Measurements from ENCODE around the gene PKNOX1.
"Not testable (repeated sequence)": the region's sequence is repeated elsewhere in the genome, so short reads cannot be mapped to it uniquely, and the experiment has no call there.

DNA sequence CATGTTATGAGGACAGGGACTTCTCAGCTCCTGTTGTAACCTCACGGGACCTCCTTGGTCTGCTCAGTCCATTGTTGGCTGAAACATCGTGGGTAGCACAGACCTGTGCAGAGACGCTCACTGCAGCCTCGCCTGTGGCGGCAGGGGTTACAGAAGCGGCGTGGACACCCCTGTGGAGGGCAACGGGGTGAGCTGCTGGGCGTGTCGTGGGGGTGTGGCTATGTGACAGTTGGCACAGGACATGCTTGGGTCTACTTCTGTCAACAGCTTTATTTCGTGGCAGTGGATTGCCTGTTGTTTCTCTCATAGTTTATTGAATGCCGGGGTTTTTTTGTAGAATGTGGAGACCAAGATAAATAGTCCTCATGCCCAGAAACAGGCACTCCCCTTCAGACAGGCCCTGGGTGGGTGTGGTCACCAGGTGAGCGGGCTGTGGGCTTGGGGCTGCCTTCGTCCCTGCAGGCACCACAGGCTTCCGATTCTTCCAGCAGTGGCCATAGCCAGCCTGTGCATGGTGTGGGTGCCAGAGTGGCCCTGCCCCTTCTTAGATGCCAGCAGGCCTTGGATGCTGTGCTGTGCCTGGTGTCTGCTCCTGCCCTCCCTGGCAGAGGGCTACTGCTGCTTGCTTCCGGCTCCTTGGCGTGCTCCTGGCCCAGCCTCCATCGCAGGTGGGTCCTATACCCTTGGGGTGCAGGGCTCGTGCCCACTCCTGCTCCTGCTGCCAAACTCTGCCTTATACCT, 63.7 kb downstream of the PKNOX1 start:
- TF ChIP-seq, protein P1, sequence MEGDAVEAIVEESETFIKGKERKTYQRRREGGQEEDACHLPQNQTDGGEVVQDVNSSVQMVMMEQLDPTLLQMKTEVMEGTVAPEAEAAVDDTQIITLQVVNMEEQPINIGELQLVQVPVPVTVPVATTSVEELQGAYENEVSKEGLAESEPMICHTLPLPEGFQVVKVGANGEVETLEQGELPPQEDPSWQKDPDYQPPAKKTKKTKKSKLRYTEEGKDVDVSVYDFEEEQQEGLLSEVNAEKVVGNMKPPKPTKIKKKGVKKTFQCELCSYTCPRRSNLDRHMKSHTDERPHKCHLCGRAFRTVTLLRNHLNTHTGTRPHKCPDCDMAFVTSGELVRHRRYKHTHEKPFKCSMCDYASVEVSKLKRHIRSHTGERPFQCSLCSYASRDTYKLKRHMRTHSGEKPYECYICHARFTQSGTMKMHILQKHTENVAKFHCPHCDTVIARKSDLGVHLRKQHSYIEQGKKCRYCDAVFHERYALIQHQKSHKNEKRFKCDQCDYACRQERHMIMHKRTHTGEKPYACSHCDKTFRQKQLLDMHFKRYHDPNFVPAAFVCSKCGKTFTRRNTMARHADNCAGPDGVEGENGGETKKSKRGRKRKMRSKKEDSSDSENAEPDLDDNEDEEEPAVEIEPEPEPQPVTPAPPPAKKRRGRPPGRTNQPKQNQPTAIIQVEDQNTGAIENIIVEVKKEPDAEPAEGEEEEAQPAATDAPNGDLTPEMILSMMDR (IDR thresholded peaks at IDR 0.05): not testable (repeated sequence)
- TF ChIP-seq POLR2A (IDR thresholded peaks at IDR 0.05): not testable (repeated sequence)
